RPMI7951 (cell line): ENCODE measurements around the gene ZNF823. TPM values are rescaled to one million over a fixed set of nuclear protein-coding genes. Genes with fewer than 3 reads are reported as not detected.
A peak's percentile ranks its signal among the peaks of the same experiment; 100 is the strongest.

ENCODE experiments used
- DNase-seq: peaks from one replicate; pipeline ENCODE4 v3.0.0-alpha.2; 2012; ENCODE audit warnings: low read depth
- total RNA-seq: library from RNA; depleted of rRNA; stranded (reverse); fragments of >200 nt; shearing (Covaris generic); gene quantifications from 2 replicates; pipeline ENCODE4 v1.2.3, GENCODE V29; 2014

ZNF823 gene
- total RNA-seq, 1 experiment from 2014 or later = 11.5 TPM

DNA sequence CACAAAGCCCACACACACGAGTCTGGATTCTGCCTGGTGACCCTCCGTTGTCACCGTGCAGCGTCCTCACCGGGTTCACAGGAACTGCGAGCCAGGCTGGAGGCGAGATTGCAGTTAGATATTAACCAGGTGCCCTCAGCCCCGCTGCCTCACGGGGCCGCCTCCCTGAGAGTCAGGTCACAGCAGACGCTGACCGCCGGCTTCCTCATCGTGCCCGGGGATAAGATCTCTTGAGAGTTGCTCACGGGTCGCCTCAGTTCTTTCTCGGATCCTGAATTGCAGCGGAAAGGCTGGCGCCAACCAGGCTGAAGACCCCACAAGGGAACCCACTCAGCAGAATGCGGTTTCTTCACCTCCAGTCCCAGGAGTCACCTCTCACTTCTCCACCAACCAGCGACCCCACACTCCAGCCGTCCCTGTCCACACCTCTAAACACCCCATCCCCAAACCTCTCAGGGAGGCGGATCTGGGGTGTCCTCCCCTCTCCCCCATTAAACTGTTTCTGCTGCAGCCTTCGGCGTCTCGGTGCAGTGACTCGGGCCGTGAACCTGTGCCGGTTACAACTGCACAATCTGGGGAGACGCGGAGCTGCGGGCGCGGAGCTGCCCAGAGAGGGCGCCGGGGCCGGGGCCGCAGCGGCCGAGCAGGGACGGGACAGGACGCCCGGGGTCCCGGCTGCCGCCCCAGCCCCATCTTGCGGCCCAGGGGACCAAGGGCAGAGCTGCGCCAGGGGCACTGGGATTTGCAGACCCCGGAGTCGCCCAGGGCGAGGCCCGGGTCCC is 591 bp downstream of the ZNF823 start:
- peak; percentile 36 for DNase-seq

GRCh38 chr19:11736696-11737095 is 2.0 kb downstream of the ZNF823 start:
- DNase-seq = peak; percentile 89

DNA sequence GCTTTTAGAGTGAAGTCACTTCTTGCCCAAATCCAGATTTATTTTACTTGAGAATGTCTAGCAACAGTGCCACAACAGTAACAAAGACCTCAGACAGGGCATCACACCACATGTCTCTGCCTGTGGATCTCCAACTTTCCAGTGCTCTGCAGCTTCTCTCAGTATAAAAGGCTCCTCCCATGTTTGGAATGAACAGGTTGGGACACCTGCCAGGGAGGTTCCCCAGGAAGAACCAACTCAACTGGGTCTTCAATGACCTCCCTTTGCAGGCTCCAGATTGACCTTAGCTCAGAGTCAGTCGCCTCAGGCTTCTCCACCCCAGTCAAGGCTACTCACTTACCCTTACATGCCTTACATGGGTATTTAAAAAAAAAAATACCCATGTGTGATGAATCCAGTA is 3.4 kb downstream of the ZNF823 start:
- DNase-seq = no peak

GRCh38 chr19:11729586-11729985 is 9.2 kb downstream of the ZNF823 start:
- no peak for DNase-seq

DNA sequence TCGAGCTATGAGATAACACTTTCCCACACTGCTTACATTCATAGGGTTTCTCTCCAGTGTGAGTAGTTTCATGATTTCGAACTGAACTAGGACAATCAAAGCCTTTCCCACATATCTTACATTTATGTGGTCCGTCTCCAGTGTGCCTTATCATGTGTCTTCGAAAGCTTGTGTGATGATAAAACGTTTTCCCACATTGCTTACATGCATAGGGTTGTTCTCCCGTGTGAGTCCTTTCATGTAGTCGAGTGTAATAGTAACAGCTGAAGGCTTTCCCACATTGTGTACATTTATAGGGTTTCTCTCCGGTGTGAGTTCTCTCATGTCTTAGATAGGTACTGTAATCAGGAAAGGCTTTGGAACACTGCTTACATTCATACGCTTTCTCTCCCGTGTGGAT is 16.3 kb downstream of the ZNF823 start:
- no peak for DNase-seq

DNA sequence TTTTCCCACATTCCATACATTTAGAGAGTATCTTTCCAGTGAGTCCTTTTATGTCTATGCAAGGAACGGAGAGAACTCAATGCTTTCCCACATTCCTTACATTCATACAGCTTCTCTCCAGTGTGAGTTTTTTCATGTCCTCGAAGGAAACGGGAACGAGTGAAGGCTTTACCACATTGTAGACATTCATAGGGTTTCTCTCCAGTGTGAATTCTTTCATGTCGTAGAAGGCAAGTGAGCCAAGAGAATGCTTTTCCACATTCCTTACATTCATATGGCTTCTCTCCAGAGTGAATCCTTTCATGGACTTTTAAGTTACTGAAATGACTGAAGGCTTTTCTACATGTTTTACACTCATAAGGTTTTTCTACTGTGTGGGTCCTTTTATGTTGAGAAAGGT is 17.1 kb downstream of the ZNF823 start:
- no peak for DNase-seq

GRCh38 chr19:11710313-11710712 is 28.4 kb downstream of the ZNF823 start:
- DNase-seq = no peak

DNA sequence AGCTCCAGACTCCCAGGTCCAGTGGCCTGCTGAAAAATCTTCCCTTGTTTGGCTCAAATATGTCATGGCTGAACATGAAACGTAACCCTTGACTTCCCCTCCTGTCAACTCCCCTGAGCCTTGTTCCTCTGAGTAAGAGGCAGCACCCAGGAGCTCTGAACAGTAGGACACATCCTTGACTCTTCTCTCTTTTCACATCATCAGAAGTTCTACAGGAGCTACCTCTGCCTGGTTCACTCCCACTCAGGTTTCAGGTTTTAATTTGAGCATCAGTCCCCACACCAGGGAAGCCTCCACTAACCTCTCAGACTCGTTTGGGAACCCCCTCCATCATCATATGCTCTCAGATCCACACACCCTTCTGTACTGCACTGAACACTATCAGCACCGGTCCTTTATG is 30.3 kb downstream of the ZNF823 start:
- DNase-seq = no peak

DNA sequence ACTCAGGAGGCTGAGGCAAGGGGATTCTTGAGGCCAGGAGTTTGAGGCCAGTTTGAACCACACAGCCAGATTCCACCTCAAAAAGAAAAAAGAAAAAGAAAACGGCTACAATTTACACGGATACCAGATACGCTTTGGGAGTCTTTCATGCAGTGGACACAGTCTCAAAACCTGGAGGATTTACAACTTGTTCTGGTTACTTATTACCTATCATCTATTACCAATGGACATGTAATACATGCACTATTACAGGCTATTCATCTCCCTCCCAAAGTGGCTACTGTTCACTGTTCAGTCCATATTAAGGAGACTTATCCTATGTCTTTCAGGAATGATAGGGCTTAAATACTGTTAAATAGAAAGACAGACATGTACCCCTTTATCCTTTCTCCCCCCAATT is 33.3 kb downstream of the ZNF823 start:
- no peak for DNase-seq

- DNase-seq = no peak
Measured at GRCh38 chr19:11704626-11705025, 34.1 kb downstream of the ZNF823 start.

DNA sequence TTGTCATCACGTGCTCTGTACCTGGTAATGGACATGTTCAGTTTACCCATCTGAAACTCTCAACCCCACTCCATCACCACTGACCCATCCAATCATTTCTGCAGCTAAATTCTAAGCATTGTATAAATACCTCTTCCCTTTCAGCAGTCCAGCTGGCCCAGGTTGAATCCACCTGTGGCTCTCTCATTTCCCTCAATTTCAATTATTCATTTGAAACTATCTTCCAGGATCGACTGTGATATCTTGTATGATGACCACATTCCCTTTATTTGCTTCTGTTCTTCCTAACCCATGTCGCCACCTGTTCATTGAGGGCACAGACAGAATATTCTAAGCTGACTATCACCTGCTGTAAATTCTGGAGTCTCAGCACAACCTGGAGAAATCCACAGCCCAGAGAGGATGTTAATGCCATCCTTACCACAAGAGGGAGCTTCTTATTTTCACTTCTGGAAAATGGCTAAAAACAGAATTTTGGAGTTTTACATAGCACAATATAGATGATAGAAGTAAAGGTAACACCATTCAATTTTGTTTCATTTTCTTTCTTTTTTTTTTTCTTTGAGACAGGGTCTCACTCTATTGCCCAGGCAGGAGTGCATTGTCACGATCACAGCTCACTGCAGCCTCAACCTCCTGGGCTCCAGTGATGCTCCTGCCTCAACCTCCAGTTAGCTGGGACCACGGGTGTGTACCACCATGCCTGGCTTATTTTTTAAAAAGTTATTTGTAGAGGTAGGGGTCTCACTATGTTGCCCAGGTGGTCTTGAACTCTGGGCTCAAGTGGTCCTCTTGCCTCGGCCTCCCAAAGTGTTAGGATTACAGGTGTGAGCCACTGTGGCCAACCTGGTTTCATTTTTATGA is 38.6 kb downstream of the ZNF823 start:
- peak; percentile 40 for DNase-seq

GRCh38 chr19:11698231-11698630 is 40.5 kb downstream of the ZNF823 start:
- DNase-seq = no peak

- DNase-seq = peak; percentile 23
Measured at GRCh38 chr19:11697284-11697855, 41.4 kb downstream of the ZNF823 start.

DNA sequence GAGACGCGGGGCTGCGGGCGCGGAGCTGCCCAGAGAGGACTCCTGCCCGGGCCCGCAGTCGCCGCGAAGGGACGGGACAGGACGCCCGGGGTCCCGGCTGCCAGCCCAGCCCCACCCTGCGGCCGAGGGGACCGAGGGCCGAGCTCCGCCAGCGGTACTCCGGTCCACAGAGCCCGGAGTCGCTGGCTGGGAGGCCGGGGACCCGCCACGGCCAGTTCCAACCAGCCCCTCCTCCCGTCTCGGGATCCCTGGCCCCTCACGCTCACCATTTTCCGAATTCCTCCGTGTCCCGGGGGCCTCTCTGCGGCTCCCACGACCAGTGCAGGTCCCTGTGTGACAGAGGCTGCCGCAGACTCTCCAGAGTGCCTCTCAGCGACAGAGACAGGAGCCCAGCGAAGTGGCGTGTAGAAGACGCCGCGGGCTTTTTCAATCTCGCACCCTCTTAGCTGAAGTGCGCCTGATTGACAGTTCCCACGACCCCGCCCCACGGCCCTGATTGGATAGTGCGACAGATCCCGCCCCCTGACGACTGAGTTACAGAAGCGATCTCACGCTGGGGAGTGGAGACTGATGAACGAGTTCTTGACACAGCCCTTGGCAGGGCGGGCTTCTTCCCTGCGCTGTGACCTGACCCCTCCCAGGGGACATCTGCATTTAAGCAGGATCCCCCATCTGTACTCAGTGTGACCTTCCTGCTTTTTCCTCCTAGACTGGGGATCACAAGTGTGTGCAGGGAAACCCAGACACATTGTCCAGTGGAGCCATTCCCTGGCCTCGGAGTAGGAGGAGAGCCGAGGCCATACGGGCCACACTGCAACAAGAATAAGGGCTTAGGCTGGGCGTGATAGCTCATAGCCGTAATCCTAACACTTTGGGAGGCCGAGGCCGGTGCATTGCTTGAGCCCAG is 44.0 kb downstream of the ZNF823 start:
- peak; percentile 93 for DNase-seq

DNA sequence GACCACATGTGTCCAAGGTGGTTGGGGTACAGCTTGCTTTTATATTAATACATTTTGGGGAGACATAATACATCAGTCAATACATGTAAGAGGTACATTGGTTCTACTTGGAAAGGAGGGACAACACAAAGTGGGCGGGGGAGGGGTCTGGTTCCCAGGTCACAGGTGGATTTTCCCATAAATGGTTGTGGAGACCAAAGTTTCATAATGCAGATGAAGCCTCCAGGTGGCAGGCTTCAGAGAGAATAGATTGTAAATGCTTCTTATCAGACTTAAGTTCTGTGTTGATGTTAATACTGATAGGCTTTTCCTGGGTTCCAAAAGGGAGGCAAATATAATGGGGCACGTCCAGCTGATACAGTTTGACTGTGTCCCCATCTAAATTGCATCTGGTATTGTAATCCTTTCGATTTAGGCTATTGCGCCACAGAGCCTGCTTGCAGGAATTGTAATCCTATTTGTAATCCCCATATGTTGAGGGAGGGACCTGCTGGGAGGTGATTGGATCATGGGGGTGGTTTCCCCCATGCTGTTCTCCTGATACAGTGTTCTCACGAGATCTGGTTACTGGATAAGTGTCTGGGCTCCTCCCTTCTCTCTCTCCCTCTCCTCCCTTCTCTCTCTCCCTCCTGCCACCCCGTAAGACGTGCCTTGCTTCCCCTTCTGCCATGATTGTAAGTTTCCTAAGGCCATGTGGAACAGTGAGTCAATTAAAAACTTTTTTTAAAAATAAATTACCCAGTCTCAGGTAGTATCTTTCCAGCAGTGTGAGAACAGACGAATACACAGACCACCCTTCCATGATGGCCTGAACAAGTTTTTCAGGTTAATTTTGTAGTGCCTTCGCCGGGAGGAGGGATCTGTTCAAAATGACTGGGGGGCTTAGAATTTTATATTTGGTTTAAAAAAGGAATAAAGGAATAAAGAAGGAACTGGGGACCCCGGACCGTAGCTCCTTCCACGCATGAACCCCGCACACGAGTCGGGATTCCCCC is 44.9 kb downstream of the ZNF823 start:
- DNase-seq = peak; percentile 92

GRCh38 chr19:11692127-11692790 is 46.5 kb downstream of the ZNF823 start:
- DNase-seq = no peak

- no peak for DNase-seq
Measured at GRCh38 chr19:11685676-11686650, 52.8 kb downstream of the ZNF823 start.

DNA sequence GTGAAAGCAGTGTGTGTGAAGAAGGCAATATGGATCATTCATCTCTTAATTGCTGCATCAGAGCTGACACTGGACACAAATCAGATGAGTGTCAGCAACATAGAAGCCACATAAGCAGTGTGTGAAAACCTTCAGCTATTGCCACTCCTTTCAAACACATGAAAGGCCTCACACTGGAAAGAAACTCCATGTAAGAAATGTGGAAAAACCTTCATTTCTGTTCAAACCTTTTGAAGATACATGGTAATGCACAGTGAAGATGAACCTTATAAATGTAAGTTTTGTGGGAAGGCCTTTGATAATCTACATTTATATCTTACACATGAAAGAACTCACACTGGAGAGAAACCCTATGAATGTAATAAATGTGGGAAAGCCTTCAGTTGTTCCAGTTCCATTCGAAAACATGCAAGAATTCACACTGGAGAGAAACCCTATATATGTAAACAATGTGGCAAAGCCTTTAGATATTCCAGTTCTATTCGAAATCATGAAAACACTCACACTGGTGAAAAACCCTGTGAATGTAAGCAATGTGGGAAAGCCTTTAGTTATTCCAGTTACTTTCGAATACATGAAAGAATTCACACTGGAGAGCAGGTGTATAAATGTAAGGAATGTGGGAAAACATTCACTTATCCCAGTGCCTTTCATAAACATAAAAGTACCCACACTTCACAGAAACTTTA is 53.6 kb downstream of the ZNF823 start:
- DNase-seq = no peak
